K562 (cell line): ENCODE measurements around the gene MYL6B. TPM values are rescaled to one million over a fixed set of nuclear protein-coding genes. Genes with fewer than 3 reads are reported as not detected.

Experiments used
- JUNB ChIP-seq: fragments of 450-650 bp; formaldehyde crosslinking; conservative IDR thresholded peaks from 2 replicates; pipeline ENCODE4 v1.4.0; 2020; ENCODE audit warnings: mild to moderate bottlenecking
- POLR2AphosphoS2 ChIP-seq: IDR thresholded peaks from 2 replicates; pipeline ENCODE4 v1.6.1; 2012; ENCODE audit warnings: low read length, improper control_type of control experiment
- PPARD ChIP-seq: fragments of 250-450 bp; sonication (Bioruptor Pico); IDR thresholded peaks from 2 replicates; pipeline ENCODE4 v1.8.0; 2022; ENCODE audit warnings: inconsistent platforms, mild to moderate bottlenecking, moderate library complexity
- RAD51 ChIP-seq: fragments of 450-650 bp; IDR thresholded peaks from 2 replicates; pipeline ENCODE4 v1.7.1; 2016; ENCODE audit warnings: low read depth, mild to moderate bottlenecking, borderline replicate concordance
- SIN3A ChIP-seq, 2 experiments: fragments of 150-350 bp in 1 of 2; IDR thresholded peaks; 2 replicates each; pipeline ENCODE4 v1.6.1; 2011 to 2016; ENCODE audit warnings: borderline replicate concordance in 2 of 2, low read depth in 2 of 2, low read length in 2 of 2, mild to moderate bottlenecking in 2 of 2, moderate library complexity in 2 of 2; ENCODE audit not compliant: control insufficient read depth in 1 of 2
- SIRT6 ChIP-seq: IDR thresholded peaks from one replicate; pipeline ENCODE4 v1.6.1; 2012; ENCODE audit warnings: low read depth, mild to moderate bottlenecking, control low read depth, inconsistent platforms, low read length, moderate library complexity
- TFAM ChIP-seq: fragments of 250-450 bp; sonication (Bioruptor Pico); conservative IDR thresholded peaks from 2 replicates; pipeline ENCODE4 v1.5.0; 2021; ENCODE audit warnings: mild to moderate bottlenecking, moderate library complexity
- polyA plus RNA-seq, 8 experiments: library from polyadenylated mRNA; depleted of rRNA in 4 of 8; stranded (reverse) in 5 of 8; unstranded in 3 of 8; fragments of >200 nt; fragmentation: Nextera tagmentation in 2 of 8; fragmentation: Illumina TruSeq in 1 of 8; extraction: Ambion mirVana in 2 of 8; extraction: Trizol in 1 of 8; gene quantifications; 2 replicates each; pipeline versions ENCODE4 v1.2.1 to v1.2.3, GENCODE V29; 2011 to 2014; ENCODE audit warnings: inconsistent platforms in 1 of 8, missing spikeins in 1 of 8
- total RNA-seq, 7 experiments: library from RNA; depleted of rRNA in 6 of 7; stranded (reverse); fragments of >200 nt in 6 of 7; fragmentation: Illumina TruSeq in 2 of 7; extraction: Trizol in 2 of 7; gene quantifications; 2 replicates each; pipeline versions ENCODE4 v1.2.1 to v1.2.3, GENCODE V29; 2011 to 2021; ENCODE audit warnings: low replicate concordance in 1 of 7
- TF ChIP-seq, protein P1 (sequence below): sonication (generic); formaldehyde crosslinking; IDR thresholded peaks from 2 replicates; pipeline ENCODE4 v1.8.0; 2023; ENCODE audit warnings: missing genetic modification reagents, mild to moderate bottlenecking, borderline replicate concordance
- TF ChIP-seq, protein P2 (sequence below): fragments of 250-450 bp; sonication (Bioruptor Pico); IDR thresholded peaks from 2 replicates; pipeline ENCODE4 v1.8.0; 2021; ENCODE audit warnings: moderate library complexity, mild to moderate bottlenecking, inconsistent platforms
- TF ChIP-seq, protein P3 (sequence below): fragments of 250-450 bp; sonication (Bioruptor Pico); IDR thresholded peaks from 2 replicates; pipeline ENCODE4 v1.8.0; 2022; ENCODE audit warnings: inconsistent platforms
- TF ChIP-seq, protein P4 (sequence below): fragments of 250-450 bp; sonication (Bioruptor Pico); IDR thresholded peaks from 2 replicates; pipeline ENCODE4 v1.9.0; 2021; ENCODE audit warnings: mild to moderate bottlenecking, inconsistent platforms
- TF ChIP-seq, protein P5 (sequence below): sonication (generic); formaldehyde crosslinking; IDR thresholded peaks from 2 replicates; pipeline ENCODE4 v1.8.0; 2022; ENCODE audit warnings: missing genetic modification reagents, mild to moderate bottlenecking, moderate library complexity, borderline replicate concordance

The MYL6B gene
- total and polyA plus RNA-seq, 9 of the 15 experiments (the other 6 are each of a cell fraction or from before 2014, with no cell fraction given): 42.8 to 77.3 (median 68.6) TPM

DNA sequence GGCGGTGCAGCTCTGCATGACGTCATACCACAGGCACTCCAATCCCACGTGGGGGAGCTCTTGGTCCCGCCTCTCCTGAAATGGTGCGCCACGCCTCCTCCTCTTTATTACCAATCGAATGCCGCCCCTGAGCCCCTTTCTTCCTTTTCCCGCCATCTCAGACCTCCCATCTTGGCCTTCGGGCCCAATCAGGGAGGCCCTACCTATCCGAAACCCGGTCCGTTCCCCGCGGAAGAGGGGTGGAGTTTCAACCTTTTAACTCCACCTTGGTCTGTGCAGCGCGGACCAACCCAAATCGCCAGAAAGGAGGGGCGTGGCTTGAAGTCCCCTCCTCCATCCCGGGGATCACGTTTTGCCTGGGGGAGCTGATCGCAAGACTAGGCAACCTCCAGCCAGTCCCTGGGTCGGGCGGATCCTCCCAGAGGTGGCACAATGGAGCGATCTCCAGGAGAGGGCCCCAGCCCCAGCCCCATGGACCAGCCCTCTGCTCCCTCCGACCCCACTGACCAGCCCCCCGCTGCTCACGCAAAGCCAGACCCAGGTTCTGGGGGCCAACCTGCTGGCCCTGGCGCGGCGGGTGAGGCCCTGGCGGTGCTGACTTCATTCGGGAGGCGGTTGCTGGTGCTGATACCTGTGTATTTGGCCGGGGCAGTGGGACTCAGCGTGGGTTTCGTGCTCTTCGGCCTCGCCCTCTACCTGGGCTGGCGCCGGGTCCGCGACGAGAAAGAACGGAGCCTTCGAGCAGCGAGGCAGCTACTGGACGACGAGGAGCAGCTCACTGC, 24.3 kb upstream of the MYL6B start, which contains the start of gene ESYT1 (continued):
- TF ChIP-seq, protein P1, sequence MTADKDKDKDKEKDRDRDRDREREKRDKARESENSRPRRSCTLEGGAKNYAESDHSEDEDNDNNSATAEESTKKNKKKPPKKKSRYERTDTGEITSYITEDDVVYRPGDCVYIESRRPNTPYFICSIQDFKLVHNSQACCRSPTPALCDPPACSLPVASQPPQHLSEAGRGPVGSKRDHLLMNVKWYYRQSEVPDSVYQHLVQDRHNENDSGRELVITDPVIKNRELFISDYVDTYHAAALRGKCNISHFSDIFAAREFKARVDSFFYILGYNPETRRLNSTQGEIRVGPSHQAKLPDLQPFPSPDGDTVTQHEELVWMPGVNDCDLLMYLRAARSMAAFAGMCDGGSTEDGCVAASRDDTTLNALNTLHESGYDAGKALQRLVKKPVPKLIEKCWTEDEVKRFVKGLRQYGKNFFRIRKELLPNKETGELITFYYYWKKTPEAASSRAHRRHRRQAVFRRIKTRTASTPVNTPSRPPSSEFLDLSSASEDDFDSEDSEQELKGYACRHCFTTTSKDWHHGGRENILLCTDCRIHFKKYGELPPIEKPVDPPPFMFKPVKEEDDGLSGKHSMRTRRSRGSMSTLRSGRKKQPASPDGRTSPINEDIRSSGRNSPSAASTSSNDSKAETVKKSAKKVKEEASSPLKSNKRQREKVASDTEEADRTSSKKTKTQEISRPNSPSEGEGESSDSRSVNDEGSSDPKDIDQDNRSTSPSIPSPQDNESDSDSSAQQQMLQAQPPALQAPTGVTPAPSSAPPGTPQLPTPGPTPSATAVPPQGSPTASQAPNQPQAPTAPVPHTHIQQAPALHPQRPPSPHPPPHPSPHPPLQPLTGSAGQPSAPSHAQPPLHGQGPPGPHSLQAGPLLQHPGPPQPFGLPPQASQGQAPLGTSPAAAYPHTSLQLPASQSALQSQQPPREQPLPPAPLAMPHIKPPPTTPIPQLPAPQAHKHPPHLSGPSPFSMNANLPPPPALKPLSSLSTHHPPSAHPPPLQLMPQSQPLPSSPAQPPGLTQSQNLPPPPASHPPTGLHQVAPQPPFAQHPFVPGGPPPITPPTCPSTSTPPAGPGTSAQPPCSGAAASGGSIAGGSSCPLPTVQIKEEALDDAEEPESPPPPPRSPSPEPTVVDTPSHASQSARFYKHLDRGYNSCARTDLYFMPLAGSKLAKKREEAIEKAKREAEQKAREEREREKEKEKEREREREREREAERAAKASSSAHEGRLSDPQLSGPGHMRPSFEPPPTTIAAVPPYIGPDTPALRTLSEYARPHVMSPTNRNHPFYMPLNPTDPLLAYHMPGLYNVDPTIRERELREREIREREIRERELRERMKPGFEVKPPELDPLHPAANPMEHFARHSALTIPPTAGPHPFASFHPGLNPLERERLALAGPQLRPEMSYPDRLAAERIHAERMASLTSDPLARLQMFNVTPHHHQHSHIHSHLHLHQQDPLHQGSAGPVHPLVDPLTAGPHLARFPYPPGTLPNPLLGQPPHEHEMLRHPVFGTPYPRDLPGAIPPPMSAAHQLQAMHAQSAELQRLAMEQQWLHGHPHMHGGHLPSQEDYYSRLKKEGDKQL (CRISPR knock-in tag): no peak
- TF ChIP-seq, protein P2, sequence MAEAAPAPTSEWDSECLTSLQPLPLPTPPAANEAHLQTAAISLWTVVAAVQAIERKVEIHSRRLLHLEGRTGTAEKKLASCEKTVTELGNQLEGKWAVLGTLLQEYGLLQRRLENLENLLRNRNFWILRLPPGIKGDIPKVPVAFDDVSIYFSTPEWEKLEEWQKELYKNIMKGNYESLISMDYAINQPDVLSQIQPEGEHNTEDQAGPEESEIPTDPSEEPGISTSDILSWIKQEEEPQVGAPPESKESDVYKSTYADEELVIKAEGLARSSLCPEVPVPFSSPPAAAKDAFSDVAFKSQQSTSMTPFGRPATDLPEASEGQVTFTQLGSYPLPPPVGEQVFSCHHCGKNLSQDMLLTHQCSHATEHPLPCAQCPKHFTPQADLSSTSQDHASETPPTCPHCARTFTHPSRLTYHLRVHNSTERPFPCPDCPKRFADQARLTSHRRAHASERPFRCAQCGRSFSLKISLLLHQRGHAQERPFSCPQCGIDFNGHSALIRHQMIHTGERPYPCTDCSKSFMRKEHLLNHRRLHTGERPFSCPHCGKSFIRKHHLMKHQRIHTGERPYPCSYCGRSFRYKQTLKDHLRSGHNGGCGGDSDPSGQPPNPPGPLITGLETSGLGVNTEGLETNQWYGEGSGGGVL: no peak
- TF ChIP-seq POLR2AphosphoS2 (no peak; the same call in none of the 2 replicates), PPARD (CRISPR knock-in tag) (no peak), TFAM (CRISPR knock-in tag) (no peak), SIN3A (IDR thresholded peaks at IDR 0.05; ENCODE audit: borderline replicate concordance in 2 of 2, control insufficient read depth in 1 of 2, low read depth in 2 of 2, low read length in 2 of 2) (peak; percentile 37 to 90; a peak in 3 of 4 replicates), JUNB (peak; percentile 98), SIRT6 (no peak), RAD51 (peak; percentile 70)
- TF ChIP-seq, protein P3, sequence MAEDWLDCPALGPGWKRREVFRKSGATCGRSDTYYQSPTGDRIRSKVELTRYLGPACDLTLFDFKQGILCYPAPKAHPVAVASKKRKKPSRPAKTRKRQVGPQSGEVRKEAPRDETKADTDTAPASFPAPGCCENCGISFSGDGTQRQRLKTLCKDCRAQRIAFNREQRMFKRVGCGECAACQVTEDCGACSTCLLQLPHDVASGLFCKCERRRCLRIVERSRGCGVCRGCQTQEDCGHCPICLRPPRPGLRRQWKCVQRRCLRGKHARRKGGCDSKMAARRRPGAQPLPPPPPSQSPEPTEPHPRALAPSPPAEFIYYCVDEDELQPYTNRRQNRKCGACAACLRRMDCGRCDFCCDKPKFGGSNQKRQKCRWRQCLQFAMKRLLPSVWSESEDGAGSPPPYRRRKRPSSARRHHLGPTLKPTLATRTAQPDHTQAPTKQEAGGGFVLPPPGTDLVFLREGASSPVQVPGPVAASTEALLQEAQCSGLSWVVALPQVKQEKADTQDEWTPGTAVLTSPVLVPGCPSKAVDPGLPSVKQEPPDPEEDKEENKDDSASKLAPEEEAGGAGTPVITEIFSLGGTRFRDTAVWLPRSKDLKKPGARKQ (CRISPR knock-in tag): no peak
- TF ChIP-seq, protein P4, sequence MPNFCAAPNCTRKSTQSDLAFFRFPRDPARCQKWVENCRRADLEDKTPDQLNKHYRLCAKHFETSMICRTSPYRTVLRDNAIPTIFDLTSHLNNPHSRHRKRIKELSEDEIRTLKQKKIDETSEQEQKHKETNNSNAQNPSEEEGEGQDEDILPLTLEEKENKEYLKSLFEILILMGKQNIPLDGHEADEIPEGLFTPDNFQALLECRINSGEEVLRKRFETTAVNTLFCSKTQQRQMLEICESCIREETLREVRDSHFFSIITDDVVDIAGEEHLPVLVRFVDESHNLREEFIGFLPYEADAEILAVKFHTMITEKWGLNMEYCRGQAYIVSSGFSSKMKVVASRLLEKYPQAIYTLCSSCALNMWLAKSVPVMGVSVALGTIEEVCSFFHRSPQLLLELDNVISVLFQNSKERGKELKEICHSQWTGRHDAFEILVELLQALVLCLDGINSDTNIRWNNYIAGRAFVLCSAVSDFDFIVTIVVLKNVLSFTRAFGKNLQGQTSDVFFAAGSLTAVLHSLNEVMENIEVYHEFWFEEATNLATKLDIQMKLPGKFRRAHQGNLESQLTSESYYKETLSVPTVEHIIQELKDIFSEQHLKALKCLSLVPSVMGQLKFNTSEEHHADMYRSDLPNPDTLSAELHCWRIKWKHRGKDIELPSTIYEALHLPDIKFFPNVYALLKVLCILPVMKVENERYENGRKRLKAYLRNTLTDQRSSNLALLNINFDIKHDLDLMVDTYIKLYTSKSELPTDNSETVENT (CRISPR knock-in tag): peak; percentile 70; the same call in 1 of the 2 replicates
- TF ChIP-seq, protein P5, sequence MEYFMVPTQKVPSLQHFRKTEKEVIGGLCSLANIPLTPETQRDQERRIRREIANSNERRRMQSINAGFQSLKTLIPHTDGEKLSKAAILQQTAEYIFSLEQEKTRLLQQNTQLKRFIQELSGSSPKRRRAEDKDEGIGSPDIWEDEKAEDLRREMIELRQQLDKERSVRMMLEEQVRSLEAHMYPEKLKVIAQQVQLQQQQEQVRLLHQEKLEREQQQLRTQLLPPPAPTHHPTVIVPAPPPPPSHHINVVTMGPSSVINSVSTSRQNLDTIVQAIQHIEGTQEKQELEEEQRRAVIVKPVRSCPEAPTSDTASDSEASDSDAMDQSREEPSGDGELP: peak; percentile 86
